ENCODE measurements around the gene TMEM158. TPM values are rescaled to one million over a fixed set of nuclear protein-coding genes. Genes with fewer than 3 reads are reported as not detected.

The TMEM158 gene
- total and polyA plus RNA-seq, 2 experiments from 2014 or later = 8.5 to 16.9 TPM

DNA sequence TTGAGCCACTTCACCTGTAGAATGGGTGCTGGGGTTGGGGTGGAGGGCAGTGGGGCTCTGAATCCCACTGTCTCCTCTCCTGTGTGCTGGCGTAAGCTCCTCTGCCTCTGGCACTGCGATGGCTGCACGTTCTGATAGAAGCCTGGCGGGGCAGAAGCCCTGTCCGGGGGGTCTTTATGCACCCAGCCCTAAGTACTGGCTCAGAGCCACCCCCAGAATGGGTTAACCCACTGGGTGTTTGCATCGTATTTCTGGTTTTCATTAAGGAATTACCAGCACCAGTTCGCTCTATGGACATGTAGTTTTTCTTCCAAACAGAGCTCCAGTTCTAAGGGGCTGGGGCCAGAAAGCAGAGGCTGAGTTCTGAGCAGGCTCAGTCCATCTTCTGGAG, 42.2 kb downstream of the TMEM158 start:
- 80% methylated on average over 7 of the region's 7 CpGs for WGBS (ENCODE audit: low lambda C conversion rate, missing lambda C conversion rate)
- no peak for TF ChIP-seq EZH2phosphoT487 (IDR thresholded peaks at IDR 0.05; ENCODE audit: low read depth, severe bottlenecking, unreplicated experiment)
- no peak for TF ChIP-seq EZH2 (IDR thresholded peaks at IDR 0.05; ENCODE audit: borderline replicate concordance)
- Histone ChIP-seq H3K27ac (peak overlapping the region; percentile 87), H3K9me2 (replicated peaks; ENCODE audit: insufficient read depth) (no peaks in the 10 kb centered on the region), H3K4me3 (no peak overlapping the region), H3K79me2 (no peaks in the 10 kb centered on the region), H4K20me1 (ENCODE audit: insufficient read depth, poor library complexity, severe bottlenecking) (no peaks in the 10 kb centered on the region), H3K36me3 (replicated peaks; ENCODE audit: insufficient read depth, low read depth) (no peaks in the 10 kb centered on the region), H3K4me2 (no peak overlapping the region), H3K27me3 (no peaks in the 10 kb centered on the region), H3K9me3 (ENCODE audit: low read depth) (no peaks in the 10 kb centered on the region), H3K4me1 (ENCODE audit: insufficient read depth) (peaks cover 30% of the 10 kb centered on the region), H2AFZ (no peak overlapping the region)
- no peak for DNase-seq (ENCODE audit: low spot score)

DNA sequence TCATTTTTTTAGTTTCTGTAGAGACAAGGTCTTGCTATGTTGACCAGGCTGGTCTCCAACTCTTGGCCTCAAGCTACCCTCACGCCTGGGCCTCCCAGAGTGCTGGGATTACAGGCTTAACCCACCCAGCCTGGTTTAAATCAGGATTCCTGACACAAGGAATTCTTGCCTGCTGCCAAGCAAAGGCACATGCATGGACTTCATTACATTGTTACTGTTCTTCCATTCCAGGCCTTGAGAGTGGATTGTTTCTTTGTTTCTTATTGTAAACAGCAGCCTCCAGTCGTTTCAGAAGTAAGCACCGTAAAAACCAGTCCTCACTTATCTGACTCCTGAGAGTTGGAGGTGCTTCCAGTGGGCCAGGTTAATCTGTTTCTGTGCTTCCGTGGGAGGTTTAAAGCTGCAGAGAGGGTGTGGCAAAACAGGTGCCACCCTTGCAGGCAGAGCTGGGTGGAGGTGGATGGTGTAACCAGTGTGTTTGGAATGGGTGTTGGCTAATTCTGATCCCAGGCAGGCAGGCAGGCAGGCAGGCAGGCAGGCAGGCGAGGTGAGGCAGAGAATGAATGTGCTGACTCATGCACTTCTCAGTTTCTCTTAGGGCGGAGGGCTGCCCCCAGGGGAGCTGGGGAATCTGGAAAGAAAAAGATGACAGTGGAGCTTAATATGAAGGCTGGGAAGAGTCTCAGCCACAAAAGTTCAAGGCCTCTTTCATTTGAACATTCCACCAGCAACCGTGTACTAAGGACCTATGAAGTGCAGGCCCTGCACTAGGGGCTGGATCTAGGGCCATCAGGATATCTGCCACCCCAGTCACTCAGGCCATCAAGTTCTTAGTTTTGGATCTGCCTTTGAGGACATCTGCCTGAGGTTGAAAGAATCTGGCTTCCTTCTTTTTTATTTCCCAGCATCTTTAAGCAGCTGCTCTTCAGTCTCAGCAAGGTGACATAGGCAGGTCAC, 42.9 kb downstream of the TMEM158 start:
- Histone ChIP-seq H3K27me3 (no peaks in the 10 kb centered on the region), H3K79me2 (no peaks in the 10 kb centered on the region), H3K4me1 (ENCODE audit: insufficient read depth) (peaks cover 33% of the 10 kb centered on the region), H3K36me3 (replicated peaks; ENCODE audit: insufficient read depth, low read depth) (no peaks in the 10 kb centered on the region), H3K9me3 (ENCODE audit: low read depth) (no peaks in the 10 kb centered on the region), H3K27ac (peak overlapping the region; percentile 87), H3K4me3 (no peak overlapping the region), H2AFZ (no peak overlapping the region), H3K4me2 (peak overlapping the region; percentile 52), H3K9me2 (replicated peaks; ENCODE audit: insufficient read depth) (no peaks in the 10 kb centered on the region), H4K20me1 (ENCODE audit: insufficient read depth, poor library complexity, severe bottlenecking) (no peaks in the 10 kb centered on the region)
- 15% methylated on average over 7 of the region's 7 CpGs for WGBS (ENCODE audit: low lambda C conversion rate, missing lambda C conversion rate)
- peak; percentile 77 for DNase-seq (ENCODE audit: low spot score)
- TF ChIP-seq, protein P1, sequence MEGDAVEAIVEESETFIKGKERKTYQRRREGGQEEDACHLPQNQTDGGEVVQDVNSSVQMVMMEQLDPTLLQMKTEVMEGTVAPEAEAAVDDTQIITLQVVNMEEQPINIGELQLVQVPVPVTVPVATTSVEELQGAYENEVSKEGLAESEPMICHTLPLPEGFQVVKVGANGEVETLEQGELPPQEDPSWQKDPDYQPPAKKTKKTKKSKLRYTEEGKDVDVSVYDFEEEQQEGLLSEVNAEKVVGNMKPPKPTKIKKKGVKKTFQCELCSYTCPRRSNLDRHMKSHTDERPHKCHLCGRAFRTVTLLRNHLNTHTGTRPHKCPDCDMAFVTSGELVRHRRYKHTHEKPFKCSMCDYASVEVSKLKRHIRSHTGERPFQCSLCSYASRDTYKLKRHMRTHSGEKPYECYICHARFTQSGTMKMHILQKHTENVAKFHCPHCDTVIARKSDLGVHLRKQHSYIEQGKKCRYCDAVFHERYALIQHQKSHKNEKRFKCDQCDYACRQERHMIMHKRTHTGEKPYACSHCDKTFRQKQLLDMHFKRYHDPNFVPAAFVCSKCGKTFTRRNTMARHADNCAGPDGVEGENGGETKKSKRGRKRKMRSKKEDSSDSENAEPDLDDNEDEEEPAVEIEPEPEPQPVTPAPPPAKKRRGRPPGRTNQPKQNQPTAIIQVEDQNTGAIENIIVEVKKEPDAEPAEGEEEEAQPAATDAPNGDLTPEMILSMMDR (IDR thresholded peaks at IDR 0.05; ENCODE audit: poor library complexity) = no peak
- TF ChIP-seq EZH2phosphoT487 (IDR thresholded peaks at IDR 0.05; ENCODE audit: low read depth, severe bottlenecking, unreplicated experiment) (no peak), EZH2 (IDR thresholded peaks at IDR 0.05; ENCODE audit: borderline replicate concordance) (no peak)

DNA sequence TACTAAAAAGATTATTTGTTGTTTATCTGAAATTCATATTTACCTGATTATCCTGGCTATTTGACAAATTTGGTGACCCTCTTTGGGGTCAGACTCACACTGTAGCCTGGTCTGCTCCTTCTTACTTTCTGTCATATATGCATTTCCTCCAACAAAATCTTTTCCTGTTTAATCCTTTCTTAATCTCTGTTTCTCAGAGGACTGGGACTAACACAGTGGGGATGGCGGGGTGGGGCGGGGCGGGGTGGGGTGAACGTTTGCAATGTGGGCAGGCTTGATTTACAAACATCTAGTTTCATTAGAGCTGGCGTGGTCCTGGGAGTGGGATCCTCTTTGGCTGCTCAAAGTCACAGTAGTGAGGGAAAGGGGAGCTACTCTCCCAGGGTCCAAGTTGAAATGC, 44.6 kb downstream of the TMEM158 start:
- Histone ChIP-seq H3K27me3 (no peaks in the 10 kb centered on the region), H3K4me3 (no peak overlapping the region), H3K9me2 (replicated peaks; ENCODE audit: insufficient read depth) (no peaks in the 10 kb centered on the region), H3K4me1 (ENCODE audit: insufficient read depth) (peaks cover 37% of the 10 kb centered on the region), H4K20me1 (ENCODE audit: insufficient read depth, poor library complexity, severe bottlenecking) (no peaks in the 10 kb centered on the region), H2AFZ (no peak overlapping the region), H3K79me2 (no peaks in the 10 kb centered on the region), H3K36me3 (replicated peaks; ENCODE audit: insufficient read depth, low read depth) (no peaks in the 10 kb centered on the region), H3K9me3 (ENCODE audit: low read depth) (no peaks in the 10 kb centered on the region), H3K4me2 (no peak overlapping the region), H3K27ac (no peak overlapping the region)
- TF ChIP-seq, protein P1 (IDR thresholded peaks at IDR 0.05; ENCODE audit: poor library complexity) = no peak
- no peak for TF ChIP-seq EZH2 (IDR thresholded peaks at IDR 0.05; ENCODE audit: borderline replicate concordance)
- TF ChIP-seq EZH2phosphoT487 (IDR thresholded peaks at IDR 0.05; ENCODE audit: low read depth, severe bottlenecking, unreplicated experiment) = no peak
- no peak for DNase-seq (ENCODE audit: low spot score)
- WGBS (ENCODE audit: low lambda C conversion rate, missing lambda C conversion rate) = 54% methylated on average over 5 of the region's 5 CpGs

DNA sequence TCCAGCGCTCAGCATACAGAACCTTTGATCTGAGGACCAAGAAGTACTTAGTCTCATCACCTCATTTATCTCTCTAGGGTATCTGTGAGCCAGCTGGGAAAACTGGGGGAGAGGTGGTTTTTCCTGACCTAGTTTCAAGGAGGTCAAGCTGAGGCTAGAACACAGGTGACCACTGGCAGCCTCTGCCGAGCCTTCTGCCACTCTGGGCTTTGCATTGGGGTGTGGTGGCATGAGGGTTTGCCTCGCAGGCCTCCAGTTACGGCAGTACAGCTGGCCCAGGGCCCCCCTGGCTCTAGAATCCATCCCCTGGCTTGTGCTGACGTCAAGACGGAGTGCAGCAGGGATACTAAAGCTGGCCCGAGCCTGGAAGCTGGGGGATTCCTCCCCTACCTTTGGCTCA, 45.2 kb downstream of the TMEM158 start:
- WGBS (ENCODE audit: low lambda C conversion rate, missing lambda C conversion rate) = 76% methylated on average over 7 of the region's 7 CpGs

More for the DNA sequence above, 45.2 kb downstream of the TMEM158 start:
- TF ChIP-seq, protein P1 (IDR thresholded peaks at IDR 0.05; ENCODE audit: poor library complexity) = no peak
- no peak for TF ChIP-seq EZH2phosphoT487 (IDR thresholded peaks at IDR 0.05; ENCODE audit: low read depth, severe bottlenecking, unreplicated experiment)
- TF ChIP-seq EZH2 (IDR thresholded peaks at IDR 0.05; ENCODE audit: borderline replicate concordance) = no peak
- H3K79me2 ChIP-seq = no peaks in the 10 kb centered on the region
- H2AFZ ChIP-seq = no peak overlapping the region
- no peak overlapping the region for H3K4me2 ChIP-seq
- no peaks in the 10 kb centered on the region for H3K9me3 ChIP-seq (ENCODE audit: low read depth)
- no peaks in the 10 kb centered on the region for H4K20me1 ChIP-seq (ENCODE audit: insufficient read depth, poor library complexity, severe bottlenecking)
- no peak overlapping the region for H3K4me3 ChIP-seq
- no peak overlapping the region for H3K27ac ChIP-seq
- no peak for DNase-seq (ENCODE audit: low spot score)
- H3K9me2 ChIP-seq (replicated peaks; ENCODE audit: insufficient read depth) = no peaks in the 10 kb centered on the region
- H3K36me3 ChIP-seq (replicated peaks; ENCODE audit: insufficient read depth, low read depth) = no peaks in the 10 kb centered on the region
- no peaks in the 10 kb centered on the region for H3K27me3 ChIP-seq
- H3K4me1 ChIP-seq (ENCODE audit: insufficient read depth) = peaks cover 37% of the 10 kb centered on the region
